ENCODE measurements around the gene MSH2.
"Not testable (repeated sequence)": the region's sequence is repeated elsewhere in the genome, so short reads cannot be mapped to it uniquely, and the experiment has no call there.

Gene MSH2

DNA sequence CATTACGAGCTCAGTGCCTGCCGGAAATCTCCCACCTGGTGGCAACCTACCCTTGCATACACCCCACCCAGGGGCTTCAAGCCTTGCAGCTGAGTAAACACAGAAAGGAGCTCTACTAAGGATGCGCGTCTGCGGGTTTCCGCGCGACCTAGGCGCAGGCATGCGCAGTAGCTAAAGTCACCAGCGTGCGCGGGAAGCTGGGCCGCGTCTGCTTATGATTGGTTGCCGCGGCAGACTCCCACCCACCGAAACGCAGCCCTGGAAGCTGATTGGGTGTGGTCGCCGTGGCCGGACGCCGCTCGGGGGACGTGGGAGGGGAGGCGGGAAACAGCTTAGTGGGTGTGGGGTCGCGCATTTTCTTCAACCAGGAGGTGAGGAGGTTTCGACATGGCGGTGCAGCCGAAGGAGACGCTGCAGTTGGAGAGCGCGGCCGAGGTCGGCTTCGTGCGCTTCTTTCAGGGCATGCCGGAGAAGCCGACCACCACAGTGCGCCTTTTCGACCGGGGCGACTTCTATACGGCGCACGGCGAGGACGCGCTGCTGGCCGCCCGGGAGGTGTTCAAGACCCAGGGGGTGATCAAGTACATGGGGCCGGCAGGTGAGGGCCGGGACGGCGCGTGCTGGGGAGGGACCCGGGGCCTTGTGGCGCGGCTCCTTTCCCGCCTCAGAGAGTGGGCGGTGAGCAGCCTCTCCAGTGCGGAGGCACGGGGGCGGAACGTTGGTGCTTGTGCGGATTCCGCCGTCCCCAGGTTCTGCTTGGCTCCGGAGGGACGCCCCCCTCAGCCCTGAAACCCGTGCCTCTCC is at the start of gene MSH2:
Gene MSH2 (plus strand): TSS at position 352 of the 804 bp plus-strand sequence. CDS start 36 bp downstream, at position 388.
- DNase-seq (ENCODE audit: low read depth): peak; percentile 85

DNA sequence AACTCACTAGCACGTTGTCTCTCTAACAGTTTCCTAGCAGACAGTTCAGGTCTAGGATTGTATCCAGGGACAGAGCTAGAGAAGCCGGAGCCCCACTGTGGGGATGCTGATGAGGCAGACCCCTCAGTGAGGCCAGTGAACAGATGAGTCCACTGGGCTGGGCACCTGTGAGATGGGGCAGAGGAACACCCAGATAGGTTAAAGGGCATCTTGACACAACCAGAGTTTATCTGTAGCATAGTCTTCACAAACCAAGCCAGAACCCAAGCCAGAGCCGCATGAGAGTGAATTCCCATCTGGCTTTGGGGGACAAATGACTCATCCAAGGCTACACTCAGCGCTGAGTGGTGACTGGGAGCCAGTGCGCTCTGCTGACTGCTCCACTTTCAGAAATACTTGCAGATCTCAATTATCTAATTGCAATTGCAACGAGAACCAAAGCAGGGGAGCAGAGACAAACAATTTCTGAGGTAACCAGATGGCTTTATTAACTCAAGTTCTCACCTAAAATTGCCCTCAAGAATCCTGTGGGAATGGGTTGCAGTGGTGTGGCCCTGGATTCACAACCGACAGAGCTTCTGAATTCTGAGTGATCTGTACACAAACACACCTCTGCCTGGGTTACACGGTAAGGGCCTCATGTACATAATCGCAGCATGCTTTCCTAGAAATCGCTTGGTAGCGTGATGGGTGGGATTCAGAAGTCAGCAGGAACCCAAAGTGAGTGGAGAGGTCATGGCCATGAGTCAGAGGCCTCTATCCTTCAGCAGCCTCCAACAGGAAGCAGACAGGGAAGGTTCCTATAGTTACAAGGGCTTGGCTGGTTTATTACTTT is 48.7 kb upstream of the MSH2 start:
- no peak for DNase-seq (ENCODE audit: low read depth)

DNA sequence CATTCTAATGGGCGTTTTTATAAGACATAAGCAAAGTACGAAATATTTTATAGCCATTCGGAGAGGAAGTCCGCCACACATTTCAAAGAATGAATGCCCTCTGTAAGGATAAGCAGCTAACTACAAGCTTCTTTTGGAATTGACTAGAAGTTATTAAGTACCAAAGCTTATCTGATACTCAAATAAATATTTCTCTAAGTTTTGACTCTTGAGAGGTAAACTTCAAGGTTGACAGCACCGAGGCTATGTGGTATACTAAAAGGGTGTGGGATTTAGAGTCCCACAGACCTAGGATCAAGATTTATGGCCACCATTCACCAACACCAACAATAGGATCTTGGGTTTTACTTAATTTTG is 48.1 kb upstream of the MSH2 start:
- DNase-seq (ENCODE audit: low read depth): no peak

DNA sequence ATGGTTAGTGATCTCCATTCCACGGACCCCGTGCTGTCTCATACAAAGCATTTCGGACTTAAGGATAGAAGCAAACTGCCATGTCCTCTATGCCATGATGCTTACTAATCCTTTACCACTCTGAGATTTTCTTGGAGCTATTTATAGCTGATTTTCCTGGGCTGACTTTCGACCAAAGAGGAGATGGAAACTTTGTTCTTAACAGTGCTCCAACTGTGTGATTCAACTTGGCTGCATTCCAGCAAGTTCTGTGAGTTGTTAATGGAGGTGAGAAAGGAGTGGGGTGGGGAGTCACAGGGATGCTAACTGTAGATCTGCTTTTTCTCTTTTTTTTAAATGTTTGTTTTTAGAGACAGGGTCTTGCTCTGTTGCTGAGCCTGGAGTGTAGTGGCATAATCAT is 45.5 kb upstream of the MSH2 start:
- no peak for DNase-seq (ENCODE audit: low read depth)

DNA sequence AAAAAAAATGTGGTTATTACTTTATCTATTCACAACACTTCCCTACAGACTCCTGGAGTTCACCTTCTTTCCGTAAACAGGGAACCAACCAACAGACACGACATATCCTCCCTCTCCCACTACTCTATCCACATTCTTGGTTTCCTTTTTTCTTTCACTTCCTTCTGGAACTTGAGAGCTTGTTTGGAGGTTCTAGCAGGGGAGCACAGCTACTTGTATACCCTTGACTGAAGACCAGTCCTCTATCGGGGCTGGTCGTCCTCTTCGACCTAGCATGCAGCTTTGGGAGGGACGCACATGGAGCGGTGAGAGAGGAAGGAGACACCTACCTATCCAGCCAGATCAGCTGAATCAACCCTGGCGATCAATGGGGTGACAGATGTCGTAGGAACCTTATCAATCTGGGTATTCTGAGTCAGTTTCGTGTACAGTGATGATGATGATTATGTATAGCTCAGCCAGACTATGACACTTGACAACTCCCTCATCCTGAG is 43.5 kb upstream of the MSH2 start:
- no peak for DNase-seq (ENCODE audit: low read depth)

DNA sequence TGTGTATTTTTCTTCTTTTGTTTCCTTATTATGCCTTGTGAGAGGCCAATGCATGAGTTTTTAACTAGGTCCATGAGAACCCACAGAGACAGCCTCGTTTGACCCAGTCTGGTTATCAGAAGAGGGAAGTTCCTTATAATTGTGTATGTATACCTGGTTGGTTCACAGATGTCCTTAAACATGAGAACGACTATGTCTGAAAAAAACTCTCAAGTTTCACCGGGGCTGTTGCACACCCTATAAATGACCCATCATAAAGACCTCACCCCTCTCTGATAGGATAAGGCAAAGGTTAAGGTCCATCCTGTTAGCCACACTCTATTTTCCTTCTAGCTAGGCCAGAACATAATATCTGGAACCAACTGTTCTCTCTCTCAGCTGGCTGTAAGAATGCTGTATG is 42.7 kb upstream of the MSH2 start:
- no peak for DNase-seq (ENCODE audit: low read depth)

DNA sequence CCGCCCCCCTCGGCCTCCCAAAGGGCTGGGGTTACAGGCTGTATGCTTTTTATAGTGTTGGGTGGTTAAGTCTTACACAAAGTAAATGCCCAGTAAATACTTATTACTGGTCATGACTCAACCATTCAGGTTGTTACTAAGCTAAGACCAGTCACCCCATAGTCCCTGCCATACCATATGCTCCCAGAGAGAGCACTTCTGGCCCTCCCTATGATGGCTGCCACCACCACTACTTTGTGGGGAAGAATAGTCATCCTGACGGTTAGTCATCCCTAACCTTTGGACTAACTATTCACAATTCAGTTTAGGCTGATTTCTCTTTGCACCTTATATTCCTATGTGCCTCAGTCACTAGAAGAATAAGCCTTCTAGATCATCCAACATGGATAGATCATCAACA is 42.0 kb upstream of the MSH2 start:
- DNase-seq (ENCODE audit: low read depth): no peak

DNA sequence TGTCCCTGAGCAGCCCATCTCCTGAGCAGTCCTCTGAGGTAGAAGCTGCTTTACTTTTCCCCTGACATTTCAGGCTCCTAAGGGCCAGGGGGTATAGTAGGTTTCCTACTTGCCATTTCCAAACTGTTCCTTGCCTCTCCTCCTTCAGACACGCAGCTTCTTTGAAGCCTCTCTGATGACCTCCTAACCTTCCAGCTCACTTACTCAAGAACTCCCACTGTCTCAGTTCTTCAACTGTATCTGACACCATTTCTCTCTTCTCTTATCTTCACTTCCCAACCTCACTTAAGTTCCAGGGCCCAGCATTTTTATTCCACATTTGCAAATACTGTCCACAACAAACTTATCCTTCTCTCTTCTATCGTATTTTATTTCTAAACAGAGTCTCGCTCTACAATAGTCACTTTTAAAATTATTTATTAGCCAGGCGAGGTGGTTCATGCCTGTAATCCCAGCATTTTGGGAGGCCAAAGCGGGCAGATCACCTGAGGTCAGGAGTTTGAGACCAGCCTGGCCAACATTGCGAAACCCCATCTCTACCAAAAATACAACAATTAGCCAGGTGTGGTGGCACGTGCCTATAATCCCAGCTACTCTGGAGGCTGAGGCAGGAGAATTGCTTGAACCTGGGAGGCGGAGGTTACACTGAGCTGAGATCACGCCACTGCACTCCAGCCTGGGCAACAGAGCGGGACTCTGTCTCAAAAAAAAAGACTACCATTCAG is 41.3 kb upstream of the MSH2 start:
- DNase-seq (ENCODE audit: low read depth): not testable (repeated sequence)

DNA sequence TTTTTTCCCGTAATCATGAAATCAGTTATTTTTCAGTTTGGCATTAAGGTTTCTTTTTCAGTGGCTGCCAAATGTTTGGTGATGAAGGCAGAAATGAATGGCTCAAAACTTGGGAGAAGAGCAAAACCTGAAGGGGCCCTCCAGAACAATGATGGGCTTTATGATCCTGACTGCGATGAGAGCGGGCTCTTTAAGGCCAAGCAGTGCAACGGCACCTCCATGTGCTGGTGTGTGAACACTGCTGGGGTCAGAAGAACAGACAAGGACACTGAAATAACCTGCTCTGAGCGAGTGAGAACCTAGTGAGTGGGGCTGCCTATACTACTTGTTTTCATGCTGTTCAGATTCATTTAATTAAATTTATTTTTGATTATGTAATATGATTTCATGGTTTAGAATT is 29.2 kb upstream of the MSH2 start:
- DNase-seq (ENCODE audit: low read depth): no peak

DNA sequence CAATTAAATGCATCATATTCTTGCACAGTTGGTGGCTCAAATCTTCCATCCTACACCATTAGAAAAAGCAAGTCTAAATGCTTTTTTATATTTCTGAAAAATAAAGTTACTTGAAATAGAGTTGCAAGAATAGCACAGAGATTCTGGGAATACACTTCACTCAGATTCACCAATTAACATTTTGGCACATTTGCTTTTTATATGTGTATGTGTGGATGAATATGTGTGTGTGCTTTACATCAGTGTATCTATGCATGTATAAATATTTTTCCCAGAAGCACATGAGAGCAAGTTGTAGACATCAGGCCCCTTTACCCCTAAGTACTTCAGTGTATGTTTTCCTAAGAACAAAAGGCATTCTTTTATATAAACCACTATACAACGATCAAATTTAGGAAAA is 27.6 kb upstream of the MSH2 start:
- no peak for DNase-seq (ENCODE audit: low read depth)

DNA sequence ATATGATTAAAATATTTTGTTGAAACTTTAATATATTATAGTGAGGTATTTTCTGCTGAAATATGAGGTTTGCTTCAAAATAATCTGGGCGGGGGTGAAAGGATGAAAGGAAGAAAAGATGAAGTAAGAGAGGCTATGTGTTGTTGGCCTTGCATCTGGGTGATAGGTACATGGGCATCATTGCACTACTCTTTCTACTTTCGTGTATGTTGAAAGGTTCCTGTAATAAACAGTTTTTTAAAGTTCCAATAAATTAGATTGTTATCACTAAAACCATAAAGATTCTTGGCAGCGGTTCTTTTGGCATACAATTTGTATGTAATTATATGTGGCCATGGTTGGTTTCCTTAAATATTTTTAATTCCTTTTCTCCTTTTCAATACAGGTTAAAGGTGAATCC is 23.6 kb upstream of the MSH2 start:
- no peak for DNase-seq (ENCODE audit: low read depth)

DNA sequence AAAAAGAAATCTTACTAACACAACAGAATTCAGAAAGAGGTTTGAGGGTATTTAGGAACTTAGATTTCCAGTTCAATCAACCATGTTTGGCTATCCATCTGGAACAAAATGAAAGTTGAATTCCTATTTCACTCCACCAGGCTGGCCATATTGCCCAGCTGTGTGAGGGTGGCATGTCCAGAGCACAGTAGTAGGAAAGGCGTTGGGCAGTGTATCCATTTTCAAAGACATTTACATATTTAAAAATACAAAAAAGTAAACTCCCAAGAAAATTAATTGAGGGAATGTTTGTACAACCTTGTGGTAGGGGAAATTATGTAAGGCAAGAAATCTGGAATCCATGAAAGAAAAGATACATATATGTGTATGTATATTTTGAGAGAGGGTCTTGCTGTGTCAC is 21.5 kb upstream of the MSH2 start:
- no peak for DNase-seq (ENCODE audit: low read depth)

DNA sequence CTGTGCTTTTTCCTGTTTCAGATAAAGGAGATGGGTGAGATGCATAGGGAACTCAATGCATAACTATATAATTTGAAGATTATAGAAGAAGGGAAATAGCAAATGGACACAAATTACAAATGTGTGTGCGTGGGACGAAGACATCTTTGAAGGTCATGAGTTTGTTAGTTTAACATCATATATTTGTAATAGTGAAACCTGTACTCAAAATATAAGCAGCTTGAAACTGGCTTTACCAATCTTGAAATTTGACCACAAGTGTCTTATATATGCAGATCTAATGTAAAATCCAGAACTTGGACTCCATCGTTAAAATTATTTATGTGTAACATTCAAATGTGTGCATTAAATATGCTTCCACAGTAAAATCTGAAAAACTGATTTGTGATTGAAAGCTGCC is 16.4 kb upstream of the MSH2 start:
- no peak for DNase-seq (ENCODE audit: low read depth)

DNA sequence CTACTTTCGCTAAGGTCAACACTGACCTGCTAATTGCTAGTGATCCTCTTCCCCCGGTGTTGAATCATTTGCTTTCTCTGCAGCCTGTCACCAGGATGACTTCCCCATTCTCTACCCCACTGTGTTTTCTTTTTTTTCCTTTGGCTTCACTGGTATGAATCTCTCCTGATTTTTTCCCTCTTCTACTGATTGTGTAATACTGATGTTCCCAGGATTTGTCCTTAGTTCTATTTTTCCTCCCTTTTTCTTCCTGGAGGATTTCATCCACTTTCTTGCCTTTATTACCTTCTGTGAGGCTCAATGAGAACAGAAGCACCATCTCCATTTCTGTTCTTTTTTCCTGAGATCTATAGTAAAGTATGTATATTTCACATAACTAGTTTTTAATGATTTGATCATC is 14.1 kb upstream of the MSH2 start:
- no peak for DNase-seq (ENCODE audit: low read depth)

DNA sequence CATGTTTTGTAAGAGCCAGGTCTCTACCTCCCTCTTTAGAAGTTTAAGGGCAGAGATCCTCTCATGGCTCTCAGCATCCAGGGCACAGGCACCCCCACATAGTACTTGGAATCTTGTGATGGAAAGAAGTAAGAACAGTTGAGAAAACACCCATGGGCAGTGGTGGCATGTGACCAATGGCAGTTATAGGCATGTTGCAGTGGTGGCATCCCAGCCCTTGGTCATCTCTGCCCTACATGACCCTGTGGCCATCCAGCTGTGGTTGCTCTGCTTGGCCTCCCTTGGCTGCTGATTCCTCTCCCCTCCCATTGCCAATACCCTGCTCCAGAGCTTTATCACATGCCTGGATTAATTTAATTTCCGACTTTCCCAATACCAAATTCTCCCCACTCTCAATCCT is 13.3 kb upstream of the MSH2 start:
- DNase-seq (ENCODE audit: low read depth): no peak

DNA sequence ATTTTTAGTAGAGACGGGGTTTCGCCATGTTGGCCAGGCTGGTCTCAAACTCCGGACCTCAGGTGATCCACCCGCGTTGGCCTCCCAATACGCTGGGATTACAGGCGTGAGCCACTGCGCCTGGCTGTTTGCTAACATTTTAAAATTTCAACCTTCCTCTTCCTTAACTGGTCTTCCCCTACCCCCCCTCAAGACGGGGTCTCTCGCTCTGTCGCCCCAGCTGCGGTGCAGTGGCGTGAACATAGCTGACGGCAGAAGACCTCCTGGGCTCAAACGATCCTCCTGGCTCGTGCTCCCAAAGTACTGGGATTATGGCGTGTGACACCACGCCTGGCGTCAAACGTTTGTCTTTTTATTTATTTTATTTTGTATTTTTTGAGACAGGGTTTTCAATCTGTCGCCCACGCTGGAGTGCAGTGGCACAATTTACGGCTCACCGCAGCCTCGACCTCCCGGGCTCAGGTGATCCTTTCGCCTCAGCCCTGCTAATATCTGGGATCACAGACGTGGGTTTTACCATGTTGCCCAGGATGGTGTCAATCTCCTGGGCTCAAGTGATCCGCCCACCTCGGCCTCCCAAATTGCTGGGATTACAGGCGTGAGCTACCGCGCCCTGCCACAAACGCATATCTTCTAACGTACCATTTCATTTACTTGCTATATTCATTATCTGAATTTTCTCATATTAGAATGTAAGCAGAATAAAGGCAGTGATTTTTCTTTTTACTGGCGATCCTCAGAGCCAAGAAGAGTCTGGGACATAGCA is 984 bp upstream of the MSH2 start:
- no peak for DNase-seq (ENCODE audit: low read depth)

DNA sequence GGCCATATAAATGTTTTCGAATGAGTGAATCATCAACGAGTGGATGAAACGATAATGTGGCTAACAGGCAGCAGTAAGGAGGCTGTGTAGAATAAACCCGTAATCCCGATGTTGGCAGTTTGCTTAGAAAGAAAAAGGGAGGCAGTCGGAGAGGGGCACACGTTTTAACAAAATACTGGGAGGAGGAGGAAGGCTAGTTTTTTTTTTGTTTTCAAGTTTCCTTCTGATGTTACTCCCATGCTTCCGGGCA is 476 bp upstream of the MSH2 start:
- no peak for DNase-seq (ENCODE audit: low read depth)

DNA sequence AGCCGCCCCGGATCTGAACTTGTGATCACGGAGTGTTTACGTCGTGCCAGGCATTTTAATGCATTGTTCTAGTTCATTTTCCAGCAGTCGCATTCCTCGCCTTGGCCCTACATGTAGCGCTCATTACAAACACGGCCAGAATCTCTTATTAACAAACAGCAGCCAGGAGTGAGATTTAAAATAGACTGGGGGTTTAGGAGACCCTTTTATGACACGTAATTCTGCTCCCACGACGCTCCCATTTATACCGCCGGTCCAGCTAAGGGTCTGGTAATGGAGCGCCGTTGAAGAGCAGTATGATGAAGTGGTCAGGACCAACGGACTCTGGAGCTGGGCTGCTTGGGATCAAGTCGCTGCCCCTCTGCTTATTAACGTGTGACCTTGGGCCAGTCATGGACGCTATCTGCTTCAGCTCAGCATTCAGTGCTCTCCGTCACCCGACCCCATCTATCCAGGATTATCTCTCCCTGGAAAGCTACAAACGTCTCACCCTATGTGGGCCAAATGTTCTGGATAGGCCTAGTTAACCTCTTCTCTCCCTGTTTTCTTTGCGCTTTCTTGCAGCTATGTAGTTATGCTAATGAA is 745 bp downstream of the MSH2 start:
- DNase-seq (ENCODE audit: low read depth): no peak

DNA sequence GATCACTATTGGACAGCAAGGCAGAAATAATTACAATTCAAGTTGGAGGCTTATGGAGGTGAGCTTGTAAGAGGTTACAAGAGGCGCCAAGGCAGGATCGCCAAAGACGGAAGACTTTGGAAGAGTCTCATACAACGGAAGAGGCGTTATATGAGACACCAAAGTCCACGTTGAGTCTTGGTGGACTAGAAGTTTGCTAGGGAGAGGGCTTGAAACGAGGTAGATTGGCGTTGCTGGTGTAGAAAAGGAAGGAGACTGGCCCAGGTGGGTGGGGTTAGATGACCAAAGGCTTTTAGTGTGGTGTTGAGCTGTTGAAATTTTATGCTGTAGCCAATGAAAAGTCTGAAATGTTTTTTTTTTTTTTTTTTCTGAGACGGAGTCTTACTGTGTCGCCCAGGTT is 1.4 kb downstream of the MSH2 start:
- DNase-seq (ENCODE audit: low read depth): no peak

DNA sequence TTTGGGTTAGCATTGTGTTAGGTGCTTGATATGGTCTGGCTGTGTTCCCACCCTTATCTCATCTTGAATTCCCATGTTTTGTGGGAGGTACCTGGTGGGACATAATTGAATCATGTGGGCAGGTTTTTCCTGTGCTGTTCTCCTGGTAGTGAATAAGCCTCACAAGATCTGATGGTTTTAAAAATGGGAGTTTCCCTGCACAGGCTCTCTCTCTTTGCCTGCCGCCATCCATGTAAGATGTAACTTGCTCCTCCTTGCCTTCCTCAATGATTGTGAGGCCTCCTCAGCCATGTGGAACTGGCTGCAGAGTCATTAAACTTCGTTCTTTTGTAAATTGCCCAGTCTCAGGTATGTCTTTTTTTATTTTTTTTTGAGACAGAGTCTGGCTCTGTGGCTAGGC is 2.8 kb downstream of the MSH2 start:
- DNase-seq (ENCODE audit: low read depth): no peak

DNA sequence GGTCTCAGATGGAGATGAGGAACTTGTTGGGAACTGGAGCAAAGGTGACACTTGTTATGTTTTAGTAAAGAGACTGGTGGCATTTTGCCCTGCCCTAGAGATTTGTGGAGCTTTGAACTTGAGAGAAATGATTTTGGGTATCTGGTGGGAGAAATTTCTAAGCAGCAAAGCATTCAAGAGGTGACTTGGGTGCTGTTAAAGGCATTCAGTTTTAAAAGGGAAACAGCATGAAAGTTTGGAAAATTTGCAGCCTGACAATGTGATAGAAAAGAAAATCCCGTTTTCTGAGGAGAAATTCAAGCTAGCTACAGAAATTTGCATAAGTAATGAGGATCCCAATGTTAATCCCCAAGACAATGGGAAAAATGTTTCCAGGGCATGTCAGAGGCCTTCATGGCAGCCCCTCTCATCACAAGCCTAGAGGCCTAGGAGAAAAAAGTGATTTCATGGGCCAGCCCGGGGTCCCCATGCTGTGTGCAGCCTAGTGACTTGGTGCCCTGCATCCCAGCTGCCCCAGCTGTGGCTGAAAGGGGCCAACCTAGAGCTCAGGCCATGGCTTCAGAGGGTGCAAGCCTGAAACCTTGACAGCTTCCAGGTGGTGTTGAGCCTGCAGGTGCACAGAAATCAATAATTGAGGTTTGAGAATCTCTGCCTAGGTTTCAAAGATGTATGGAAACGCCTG is 3.8 kb downstream of the MSH2 start:
- DNase-seq (ENCODE audit: low read depth): not testable (repeated sequence)

All from stimulated activated CD8-positive, alpha-beta memory T cell treated with anti-CD3 and anti-CD28 coated beads, Interleukin-12 subunit alpha, Interleukin-12 subunit beta, amount 100 ng/mL, for 4 hours (primary cell).